H54 (cell line): ENCODE data around the gene DCDC2C.

ENCODE experiments used
- DNase-seq: peaks from one replicate; pipeline ENCODE4 v3.0.0; 2011; ENCODE audit warnings: low spot score, mixed read lengths; ENCODE audit not compliant: insufficient read length
- FAIRE-seq: peaks from 3 replicates; lab custom pipeline; 2011; peaks lifted over from hg19 to GRCh38; lab: Jason Lieb, UNC
- POLR2A ChIP-seq: IDR thresholded peaks from 2 replicates; pipeline ENCODE4 v1.6.1; 2011; ENCODE audit warnings: low read depth, mild to moderate bottlenecking, low read length

DCDC2C gene

DNA sequence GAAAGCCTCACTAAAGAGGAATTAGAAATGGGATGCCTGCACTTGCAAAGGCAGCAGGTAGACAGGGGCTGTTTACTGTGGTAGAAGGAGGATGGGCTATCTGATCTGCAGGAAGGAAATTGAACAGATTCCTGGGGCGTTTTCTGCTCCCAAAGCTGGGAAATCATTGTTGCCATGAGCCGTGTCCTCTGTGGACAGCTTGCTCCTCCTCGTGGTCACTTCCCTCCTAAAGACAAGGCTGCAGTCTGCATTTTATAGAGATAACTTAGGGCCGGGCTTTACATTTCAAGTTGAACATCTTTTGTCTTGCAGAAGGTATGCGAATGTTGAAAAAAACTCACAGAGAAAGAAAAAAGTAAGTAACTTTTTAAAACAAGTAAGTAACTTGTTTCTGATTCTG, 50.9 kb downstream of the DCDC2C start:
- TF ChIP-seq POLR2A: no peak
- DNase-seq (no peak), FAIRE-seq (no peak)

DNA sequence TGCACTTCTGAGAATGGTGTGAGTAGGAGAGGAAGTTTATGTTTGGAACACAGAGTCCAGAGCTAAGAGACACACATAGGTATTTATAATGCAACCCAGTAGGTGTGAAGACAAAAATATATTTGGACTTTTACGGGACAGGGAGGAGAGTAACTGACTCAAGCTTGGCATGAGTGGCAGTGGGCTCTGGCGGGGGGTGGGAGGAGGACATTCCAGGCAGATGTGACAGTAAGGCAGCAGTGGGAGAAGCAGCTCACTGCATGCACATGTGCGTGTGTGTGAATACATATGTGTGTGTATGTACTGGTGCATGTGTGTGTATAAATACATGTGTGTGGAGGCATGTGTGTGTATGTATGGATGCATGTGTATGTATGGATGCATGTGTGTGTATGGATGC, 51.4 kb downstream of the DCDC2C start:
- DNase-seq: no peak
- TF ChIP-seq POLR2A: no peak
- FAIRE-seq: no peak

DNA sequence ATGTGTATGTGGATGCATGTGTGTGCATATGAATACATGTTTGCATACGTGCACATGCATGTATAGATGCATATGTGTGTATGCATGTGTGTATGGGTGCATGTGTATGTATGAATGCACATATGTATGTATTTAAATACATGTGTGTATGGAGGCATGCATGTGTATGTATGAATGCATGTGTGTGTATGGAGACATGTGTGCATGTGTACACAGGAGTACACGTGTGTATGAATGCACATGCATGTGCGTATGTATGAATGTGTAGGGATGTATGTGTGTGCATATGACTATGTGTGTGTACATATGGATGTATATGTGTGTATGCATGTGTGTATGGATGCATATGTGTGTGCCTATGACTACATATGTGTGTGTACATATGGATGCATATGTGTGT, 51.9 kb downstream of the DCDC2C start:
- FAIRE-seq (no peak), DNase-seq (no peak)
- TF ChIP-seq POLR2A: no peak

DNA sequence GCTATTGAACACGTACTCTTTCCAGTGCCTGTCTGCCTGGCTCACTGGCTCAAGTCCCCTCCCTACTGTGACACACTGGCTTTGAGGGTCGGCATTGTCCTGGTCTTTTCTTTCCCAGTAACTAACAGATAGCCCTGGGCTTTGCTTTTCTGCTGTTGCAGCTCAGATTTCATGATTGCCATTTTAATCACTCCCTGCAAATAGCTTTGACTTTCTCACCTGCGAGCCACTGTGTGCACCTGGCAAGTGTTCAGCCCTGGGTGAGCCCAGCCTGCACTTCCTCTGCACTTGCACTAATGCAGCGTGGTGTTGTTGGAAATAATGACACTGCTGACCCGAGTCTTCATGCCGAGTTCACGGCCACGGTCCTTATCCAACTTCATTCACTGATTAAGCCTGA, 52.9 kb downstream of the DCDC2C start:
- TF ChIP-seq POLR2A: no peak
- no peak for FAIRE-seq
- no peak for DNase-seq

DNA sequence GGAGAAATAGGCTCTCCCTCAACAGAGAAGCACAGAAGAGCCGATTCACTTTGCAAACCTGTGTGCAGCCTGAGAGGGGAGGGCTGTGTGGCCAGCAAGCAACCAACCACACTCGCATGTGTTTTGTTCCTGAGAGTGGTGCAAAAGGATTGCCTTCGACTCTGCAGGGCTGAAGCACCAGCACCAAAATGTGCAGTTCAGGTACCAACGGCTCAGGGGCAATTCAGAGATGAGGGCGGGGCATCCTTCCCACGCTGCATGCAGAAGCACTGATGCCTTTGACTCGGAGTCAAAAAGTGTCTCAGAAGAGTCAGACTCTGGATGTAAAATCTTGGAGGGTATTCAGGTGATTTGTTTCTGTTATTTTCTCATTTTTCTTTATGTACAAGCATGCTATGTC, 55.5 kb downstream of the DCDC2C start:
- DNase-seq (no peak), FAIRE-seq (no peak)
- no peak for TF ChIP-seq POLR2A

DNA sequence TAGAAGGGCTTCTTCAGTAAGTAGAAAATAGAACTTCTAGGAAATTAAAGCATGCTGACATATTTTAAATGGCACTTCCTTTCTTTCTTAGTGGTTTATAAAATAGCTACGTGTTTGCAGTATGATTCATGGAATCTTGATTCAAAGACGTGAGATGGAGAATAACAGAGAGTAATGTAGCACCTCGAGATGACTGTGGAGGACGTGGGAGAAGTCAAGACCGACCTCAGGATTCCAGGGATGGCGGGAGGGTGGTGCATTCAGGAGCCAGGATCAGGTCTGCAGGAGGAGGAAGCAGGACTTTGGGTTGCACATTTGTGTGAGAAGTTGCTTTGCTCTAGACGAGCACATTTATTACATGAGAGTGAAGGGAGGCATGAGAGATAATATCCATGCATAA, 56.0 kb downstream of the DCDC2C start:
- TF ChIP-seq POLR2A: no peak
- FAIRE-seq (no peak), DNase-seq (no peak)

DNA sequence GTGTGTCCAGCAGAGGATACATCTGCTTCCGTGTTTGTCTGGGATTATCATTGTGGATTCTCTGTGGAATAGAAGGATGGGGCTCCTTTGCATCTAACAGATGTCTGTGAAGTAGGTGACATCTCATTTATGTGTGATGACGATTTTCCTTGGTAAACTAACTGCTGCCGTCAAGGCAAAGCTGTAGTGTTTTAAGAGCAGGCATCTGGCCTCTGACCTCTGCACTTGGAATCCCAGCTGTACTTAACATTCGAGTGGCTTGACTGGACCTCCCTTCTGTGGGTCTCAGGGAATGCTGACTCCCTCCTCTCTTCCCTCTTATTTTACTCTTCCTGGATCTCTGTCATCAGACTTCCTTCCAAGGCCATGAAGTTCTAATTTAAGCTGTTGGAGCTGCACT, 56.4 kb downstream of the DCDC2C start:
- TF ChIP-seq POLR2A: no peak
- no peak for FAIRE-seq
- no peak for DNase-seq

DNA sequence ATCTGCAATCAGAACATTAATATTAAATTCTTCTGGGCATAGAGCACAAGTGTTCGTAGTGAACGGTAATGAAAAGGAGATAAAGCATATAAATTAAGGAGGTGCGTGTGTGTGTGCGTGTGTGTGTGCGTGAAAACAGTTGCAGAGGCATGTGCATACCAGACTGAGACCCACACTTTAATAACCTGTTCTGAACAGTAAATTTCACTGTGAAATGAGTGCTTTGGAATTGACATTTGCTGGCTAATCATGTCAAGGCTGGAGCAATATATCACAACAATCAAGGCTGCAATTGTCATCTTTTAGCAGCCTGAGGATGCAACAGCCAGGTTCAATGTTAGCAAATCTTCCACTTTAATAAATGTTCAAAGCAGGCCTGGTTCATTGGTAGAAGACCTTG, 57.9 kb downstream of the DCDC2C start:
- FAIRE-seq (no peak), DNase-seq (no peak)
- TF ChIP-seq POLR2A: no peak

DNA sequence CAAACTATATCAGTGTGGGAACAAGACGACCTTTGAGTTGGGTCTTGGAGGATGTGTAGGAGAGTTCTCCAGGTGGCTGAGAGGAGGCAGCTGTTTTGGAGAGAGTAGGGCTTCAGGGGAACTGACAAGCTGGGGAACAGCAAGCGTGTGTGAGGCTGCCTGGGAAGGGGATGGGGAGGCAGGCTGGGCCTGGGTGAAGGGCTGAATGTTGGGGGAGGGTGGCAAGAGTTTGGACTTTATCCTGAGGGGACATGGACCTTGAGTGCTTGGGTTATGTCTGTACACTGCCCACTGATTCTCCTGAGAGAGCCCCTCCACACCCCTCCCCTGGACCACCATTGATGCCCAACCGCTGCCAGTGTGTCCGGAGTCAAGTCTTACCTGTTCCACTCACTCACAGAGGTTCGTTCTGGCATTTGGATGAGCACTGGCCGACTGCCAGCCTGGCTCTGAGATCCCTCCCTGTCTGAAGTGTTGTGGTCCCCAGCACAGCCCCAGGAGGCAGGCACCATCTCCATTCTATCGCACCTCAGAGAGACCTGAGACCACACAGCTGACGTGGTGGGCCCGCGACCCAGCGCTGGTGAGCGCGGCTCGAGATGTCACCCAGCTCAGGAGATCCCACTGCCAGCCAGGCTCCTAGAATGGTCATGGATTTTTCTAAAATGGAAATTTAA, 59.5 kb downstream of the DCDC2C start:
- no peak for TF ChIP-seq POLR2A
- no peak for FAIRE-seq
- no peak for DNase-seq

DNA sequence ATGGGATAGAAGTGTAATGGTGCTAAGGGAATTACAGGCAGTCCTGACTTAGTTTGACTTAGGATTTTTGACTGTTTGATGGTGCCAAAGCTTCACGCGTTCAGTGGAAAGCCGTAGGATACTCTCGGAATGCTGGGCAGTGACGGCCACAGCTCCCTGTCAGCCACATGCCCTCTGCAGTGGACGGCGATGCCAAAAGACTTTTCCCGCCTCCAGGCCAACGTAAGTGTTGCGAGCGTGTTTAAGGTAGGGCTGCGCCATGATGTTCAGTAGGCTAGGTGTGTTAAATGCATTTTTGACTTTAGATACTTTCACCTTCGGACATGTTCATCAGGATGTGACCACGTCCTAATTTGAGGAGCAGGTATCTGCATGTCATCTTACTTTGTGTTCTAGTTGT, 63.4 kb downstream of the DCDC2C start:
- DNase-seq: no peak
- no peak for FAIRE-seq
- no peak for TF ChIP-seq POLR2A

DNA sequence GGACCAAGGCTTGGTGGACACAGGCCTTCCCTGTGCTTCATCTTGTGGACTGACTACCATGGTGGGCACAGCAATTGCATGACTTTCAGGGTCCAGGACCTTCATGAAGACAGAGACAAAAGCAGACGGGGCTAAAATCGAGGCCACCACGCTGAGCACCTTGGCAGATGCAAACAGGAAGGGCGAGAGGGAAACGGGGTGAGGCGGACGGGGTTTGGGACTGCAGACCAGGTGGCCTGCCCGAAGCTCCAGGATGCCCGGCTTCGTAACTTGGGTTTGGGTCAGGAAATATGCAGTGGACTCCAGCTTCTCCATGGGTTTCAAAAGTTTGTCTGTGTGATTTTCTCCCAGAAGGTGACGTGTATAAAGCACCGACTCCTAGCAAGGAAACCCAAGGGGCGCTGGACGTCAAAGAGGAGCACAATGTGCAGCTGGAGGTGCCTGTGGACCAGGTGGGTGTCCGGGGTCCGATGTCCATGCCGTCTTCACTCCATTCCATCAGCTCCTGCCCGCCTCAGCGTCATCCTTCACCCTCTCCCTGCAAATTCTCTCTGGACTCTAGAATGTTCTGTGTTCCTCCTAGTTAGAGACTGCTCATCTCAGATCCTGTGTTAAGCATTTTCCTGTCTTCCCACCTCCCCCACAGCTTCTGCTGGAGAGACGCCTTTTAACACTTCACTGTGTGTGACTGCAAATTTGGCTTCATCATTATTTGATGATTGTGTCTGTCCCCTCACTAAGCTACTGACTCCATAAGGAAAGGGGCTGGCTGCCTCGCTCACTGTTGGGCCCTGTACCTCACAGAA, 65.8 kb downstream of the DCDC2C start:
- DNase-seq (no peak), FAIRE-seq (no peak)

DNA sequence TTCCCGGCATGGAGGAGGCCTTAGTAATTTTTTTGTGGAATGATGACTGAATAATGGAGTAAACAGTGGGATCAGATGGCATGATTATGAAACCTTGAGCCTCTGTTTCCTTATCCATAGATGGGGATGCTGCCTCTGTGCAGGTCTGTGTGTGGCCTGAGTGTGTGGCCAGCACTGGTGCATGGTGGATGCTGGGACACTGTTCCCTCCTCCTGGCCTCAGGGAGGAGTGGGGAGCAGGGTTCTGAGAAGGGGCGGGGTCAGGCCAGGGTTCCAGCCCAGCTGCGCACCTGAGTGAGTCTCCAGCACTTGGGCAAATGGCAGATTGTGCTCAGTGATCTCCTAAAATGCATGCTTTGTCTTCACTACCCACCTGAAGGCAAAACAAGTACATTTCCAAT, 66.4 kb downstream of the DCDC2C start:
- no peak for FAIRE-seq
- DNase-seq: no peak
- no peak for TF ChIP-seq POLR2A

More for the DNA sequence above, 65.8 kb downstream of the DCDC2C start:
- no peak for TF ChIP-seq POLR2A

DNA sequence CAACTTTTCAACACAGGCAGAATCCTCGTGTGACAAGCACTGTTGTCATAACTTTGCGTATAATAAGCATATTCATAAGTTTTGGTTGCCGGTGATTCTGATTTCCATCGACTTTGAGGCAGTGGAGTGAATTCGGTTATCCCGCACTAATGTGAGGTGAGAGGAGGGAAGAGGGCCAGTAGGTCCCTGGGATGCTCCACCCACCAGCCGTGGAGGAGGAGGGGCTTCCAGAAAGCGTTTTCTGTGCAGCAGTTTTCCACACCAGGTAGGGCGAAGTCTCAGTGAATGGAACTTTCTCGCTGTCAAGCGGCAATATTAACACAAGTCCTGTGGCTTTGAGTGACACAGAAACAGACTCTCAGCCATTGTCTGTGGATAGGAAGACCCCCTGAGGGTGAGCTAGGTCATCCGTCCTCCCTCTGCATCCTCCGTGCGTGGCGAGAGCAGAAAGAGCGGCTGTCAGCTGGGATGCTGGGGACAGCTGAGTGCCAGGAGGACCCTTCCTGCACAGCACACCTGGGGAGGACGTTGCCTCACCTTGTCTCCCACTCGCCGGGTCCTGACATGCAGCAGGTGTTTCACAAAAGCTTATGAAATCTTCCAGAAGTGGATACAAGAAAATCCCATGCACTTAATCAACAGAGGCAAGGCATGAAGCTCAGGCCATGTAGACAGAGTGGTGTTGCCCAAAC, 67.5 kb downstream of the DCDC2C start:
- TF ChIP-seq POLR2A: no peak
- DNase-seq: no peak
- no peak for FAIRE-seq

DNA sequence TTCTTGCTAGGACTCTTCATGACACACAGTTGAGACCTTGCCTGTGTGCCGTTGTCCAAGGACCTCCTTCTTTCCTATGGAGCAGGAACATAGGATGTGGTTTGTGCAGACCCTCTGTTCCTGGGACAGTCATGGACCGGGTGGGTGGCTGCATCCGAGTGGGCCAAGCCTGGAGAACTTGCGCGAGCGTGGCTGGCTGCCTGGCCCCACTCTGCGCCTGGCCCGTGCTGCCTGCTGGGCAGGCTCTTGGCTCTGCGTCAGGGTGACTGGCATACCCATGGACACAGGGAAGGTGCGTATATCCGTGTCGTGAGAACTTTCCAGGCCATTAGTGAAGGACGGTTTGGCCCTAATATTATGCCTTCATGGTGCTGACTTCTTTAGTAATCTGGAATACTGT, 68.2 kb downstream of the DCDC2C start:
- TF ChIP-seq POLR2A: no peak
- DNase-seq (no peak), FAIRE-seq (no peak)

DNA sequence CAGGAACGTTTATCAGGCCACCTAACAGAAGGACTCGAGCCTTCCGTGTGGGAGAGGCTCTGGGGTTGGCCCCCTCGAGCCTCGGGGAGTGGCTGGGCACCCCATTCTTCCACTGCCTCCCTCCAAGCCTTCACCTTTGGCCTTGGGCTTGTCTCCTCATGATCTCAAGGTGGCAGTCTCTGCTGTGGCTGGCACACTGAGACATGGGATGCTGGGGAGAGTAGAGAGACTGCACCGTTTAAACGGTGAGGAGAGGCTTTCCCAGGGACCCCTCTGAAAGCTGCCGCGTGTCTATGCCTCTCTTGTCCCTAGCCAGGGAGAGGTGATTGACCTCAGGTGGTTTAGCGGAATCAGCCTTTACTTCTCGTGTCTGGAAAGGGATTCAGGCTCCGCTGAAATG, 71.0 kb downstream of the DCDC2C start:
- no peak for FAIRE-seq
- TF ChIP-seq POLR2A: no peak

More for the DNA sequence above, 71.0 kb downstream of the DCDC2C start:
- DNase-seq: no peak
